Activated CD8-positive, alpha-beta T cell treated with anti-CD3 and anti-CD28 coated beads for 36 hours (primary cell): ENCODE measurements around the gene SHROOM2. TPM values are rescaled to one million over a fixed set of nuclear protein-coding genes. Genes with fewer than 3 reads are reported as not detected.

Experiments used
- ATAC-seq: fragments of 200-7000 bp; cut with Tn5 transposase; one replicate; pipeline ENCODE4 v1.10.0; 2021; ENCODE audit warnings: mild to moderate bottlenecking, moderate library complexity
- CTCF ChIA-PET: fragments of 350-600 bp; sonication (Branson Sonifier 250); formaldehyde crosslinking; loops from one replicate; lab custom pipeline; 2021; ENCODE audit warnings: antibody characterized with exemption; lab: Charles Lee
- POLR2A ChIA-PET: fragments of 350-600 bp; sonication (Branson Sonifier 250); formaldehyde crosslinking; loops from one replicate; lab custom pipeline; 2021; ENCODE audit warnings: antibody characterized with exemption; lab: Charles Lee
- DNase-seq: peaks from one replicate; pipeline ENCODE4 v3.0.0-alpha.2; 2020
- H3K27ac Mint-ChIP-seq: one replicate; pipeline ENCODE4 v1.8.0; 2021; ENCODE audit warnings: mild to moderate bottlenecking, mixed read lengths
- H3K27me3 Mint-ChIP-seq: one replicate; pipeline ENCODE4 v1.8.0; 2021; ENCODE audit warnings: mixed read lengths
- H3K36me3 Mint-ChIP-seq: one replicate; pipeline ENCODE4 v1.8.0; 2021; ENCODE audit warnings: low read depth, mixed read lengths
- H3K4me1 Mint-ChIP-seq: one replicate; pipeline ENCODE4 v1.8.0; 2021; ENCODE audit warnings: low read depth, mixed read lengths
- H3K4me3 Mint-ChIP-seq: one replicate; pipeline ENCODE4 v1.8.0; 2021; ENCODE audit warnings: mild to moderate bottlenecking, moderate library complexity, mixed read lengths
- H3K9me3 Mint-ChIP-seq: one replicate; pipeline ENCODE4 v1.8.0; 2021; ENCODE audit warnings: mixed read lengths
- intact Hi-C: fragments of 100-400 bp; cut with micrococcal nuclease; formaldehyde crosslinking; loops from one replicate; pipeline ENCODE4 v1.10.0; 2022
- total RNA-seq, 2 experiments: library from RNA; stranded (reverse); gene quantifications; one replicate each; pipeline ENCODE4 v1.2.3, GENCODE V29; 2021
- TF ChIP-seq, protein P1 (sequence below): fragments of 200-600 bp; IDR thresholded peaks from one replicate; pipeline ENCODE4 v1.8.0; 2022; ENCODE audit warnings: antibody characterized with exemption, mild to moderate bottlenecking

Gene SHROOM2
- total RNA-seq, 2 experiments from 2014 or later, result not detected

GRCh38 chrX:9746148-9746888, 39.9 kb upstream of the SHROOM2 start:
- Mint-ChIP-seq H3K4me1 (peaks cover 15% of the 10 kb centered on the region), H3K9me3 (peaks cover 4% of the 10 kb centered on the region), H3K36me3 (peaks cover 8% of the 10 kb centered on the region), H3K4me3 (no peak overlapping the region), H3K27me3 (no peaks in the 10 kb centered on the region), H3K27ac (no peak overlapping the region)
- DNase-seq, result no peak
- ATAC-seq, result no peak
- ChIA-PET CTCF (interaction anchor here (0.6 kb wide), 1 partner anchor 369 kb away, joined by 3 read pairs; no protein-coding TSS in a partner anchor), POLR2A (interaction anchor here (1.0 kb wide), 1 partner anchor 10 kb away, joined by 3 read pairs; no protein-coding TSS in a partner anchor)
- TF ChIP-seq, protein P1, sequence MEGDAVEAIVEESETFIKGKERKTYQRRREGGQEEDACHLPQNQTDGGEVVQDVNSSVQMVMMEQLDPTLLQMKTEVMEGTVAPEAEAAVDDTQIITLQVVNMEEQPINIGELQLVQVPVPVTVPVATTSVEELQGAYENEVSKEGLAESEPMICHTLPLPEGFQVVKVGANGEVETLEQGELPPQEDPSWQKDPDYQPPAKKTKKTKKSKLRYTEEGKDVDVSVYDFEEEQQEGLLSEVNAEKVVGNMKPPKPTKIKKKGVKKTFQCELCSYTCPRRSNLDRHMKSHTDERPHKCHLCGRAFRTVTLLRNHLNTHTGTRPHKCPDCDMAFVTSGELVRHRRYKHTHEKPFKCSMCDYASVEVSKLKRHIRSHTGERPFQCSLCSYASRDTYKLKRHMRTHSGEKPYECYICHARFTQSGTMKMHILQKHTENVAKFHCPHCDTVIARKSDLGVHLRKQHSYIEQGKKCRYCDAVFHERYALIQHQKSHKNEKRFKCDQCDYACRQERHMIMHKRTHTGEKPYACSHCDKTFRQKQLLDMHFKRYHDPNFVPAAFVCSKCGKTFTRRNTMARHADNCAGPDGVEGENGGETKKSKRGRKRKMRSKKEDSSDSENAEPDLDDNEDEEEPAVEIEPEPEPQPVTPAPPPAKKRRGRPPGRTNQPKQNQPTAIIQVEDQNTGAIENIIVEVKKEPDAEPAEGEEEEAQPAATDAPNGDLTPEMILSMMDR, result no peak
- intact Hi-C loops, result no loop called here

DNA sequence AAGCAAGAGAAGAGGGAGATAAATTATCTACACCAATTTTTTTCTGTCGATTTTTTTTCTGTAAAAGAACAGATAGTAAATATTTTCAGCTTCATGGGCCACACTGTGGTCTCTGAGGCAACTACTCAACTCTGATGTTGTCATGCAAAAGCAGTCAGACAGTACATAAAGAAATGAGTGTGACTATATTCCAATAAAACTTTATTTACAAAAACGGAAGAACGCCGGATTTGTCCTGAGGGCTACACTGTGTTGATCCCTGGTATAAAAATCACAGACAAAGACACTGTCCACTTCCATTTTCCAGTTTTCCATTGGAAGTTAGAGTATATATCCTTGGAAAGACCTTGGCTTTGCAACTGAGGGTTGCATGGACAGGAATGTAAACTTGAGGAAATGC, 38.6 kb upstream of the SHROOM2 start:
- ATAC-seq (no peak), DNase-seq (no peak)
- Mint-ChIP-seq H3K9me3 (peaks cover 4% of the 10 kb centered on the region), H3K4me3 (no peak overlapping the region), H3K27me3 (no peaks in the 10 kb centered on the region), H3K4me1 (peaks cover 15% of the 10 kb centered on the region), H3K36me3 (peaks cover 8% of the 10 kb centered on the region), H3K27ac (no peak overlapping the region)
- intact Hi-C loops, result no loop called here
- TF ChIP-seq, protein P1, result no peak
- POLR2A ChIA-PET, result no interaction called here
- CTCF ChIA-PET, result no interaction called here

DNA sequence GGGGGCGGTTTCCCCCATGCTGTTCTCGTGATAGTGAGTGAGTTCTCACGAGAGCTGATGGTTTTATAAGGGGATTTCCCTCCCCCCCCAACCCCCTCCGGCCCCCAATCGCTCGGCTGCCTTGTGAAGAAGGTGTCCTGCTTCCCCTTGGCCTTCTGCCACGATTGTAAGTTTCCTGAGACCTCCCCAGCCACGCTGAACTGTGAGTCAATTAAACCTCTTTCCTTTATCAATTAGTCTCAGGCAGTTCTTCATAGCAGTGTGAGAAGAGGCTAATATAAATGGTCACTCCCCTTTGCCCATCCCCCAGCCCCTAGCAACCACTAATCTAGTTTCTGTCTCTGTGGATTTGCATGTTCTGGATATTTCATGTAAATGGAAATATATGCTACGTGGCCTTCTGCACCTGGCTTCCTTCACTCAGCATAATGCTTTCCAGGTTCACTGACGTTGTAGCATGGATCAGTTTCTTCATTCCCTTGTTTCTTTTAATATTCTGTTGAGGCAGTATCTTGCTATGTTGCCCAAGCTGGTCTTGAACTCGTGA, 37.0 kb upstream of the SHROOM2 start:
- Mint-ChIP-seq H3K36me3 (peaks cover 8% of the 10 kb centered on the region), H3K9me3 (peaks cover 4% of the 10 kb centered on the region), H3K4me3 (no peak overlapping the region), H3K4me1 (peaks cover 15% of the 10 kb centered on the region), H3K27ac (no peak overlapping the region), H3K27me3 (no peaks in the 10 kb centered on the region)
- DNase-seq (no peak), ATAC-seq (no peak)
- intact Hi-C loops, result no loop called here
- TF ChIP-seq, protein P1, result no peak
- ChIA-PET CTCF (no interaction called here), POLR2A (no interaction called here)

DNA sequence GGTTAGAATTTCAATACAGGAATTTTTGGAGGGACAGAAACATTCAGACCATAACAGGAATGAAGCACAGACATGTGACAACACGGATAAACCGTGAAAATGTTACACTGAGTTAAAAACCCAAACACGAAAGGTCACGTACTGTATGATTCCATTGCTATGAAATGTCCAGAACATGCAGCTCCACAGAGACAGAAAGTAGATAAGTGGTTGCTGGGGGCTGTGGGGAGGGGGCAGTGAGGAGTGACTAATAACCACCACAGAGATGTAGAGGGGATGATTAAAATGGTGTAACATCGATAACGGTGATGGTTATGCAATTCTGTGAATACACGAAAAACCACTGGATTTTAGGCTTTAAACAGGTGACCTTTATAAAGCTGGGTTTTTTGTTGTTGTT, 28.9 kb upstream of the SHROOM2 start:
- Mint-ChIP-seq H3K4me3 (no peak overlapping the region), H3K4me1 (no peaks in the 10 kb centered on the region), H3K27ac (no peak overlapping the region), H3K36me3 (no peaks in the 10 kb centered on the region), H3K9me3 (peaks cover 1% of the 10 kb centered on the region), H3K27me3 (peaks cover 3% of the 10 kb centered on the region)
- intact Hi-C loops, result no loop called here
- POLR2A ChIA-PET, result no interaction called here
- ATAC-seq (no peak), DNase-seq (no peak)
- TF ChIP-seq, protein P1, result no peak
- CTCF ChIA-PET, result no interaction called here

DNA sequence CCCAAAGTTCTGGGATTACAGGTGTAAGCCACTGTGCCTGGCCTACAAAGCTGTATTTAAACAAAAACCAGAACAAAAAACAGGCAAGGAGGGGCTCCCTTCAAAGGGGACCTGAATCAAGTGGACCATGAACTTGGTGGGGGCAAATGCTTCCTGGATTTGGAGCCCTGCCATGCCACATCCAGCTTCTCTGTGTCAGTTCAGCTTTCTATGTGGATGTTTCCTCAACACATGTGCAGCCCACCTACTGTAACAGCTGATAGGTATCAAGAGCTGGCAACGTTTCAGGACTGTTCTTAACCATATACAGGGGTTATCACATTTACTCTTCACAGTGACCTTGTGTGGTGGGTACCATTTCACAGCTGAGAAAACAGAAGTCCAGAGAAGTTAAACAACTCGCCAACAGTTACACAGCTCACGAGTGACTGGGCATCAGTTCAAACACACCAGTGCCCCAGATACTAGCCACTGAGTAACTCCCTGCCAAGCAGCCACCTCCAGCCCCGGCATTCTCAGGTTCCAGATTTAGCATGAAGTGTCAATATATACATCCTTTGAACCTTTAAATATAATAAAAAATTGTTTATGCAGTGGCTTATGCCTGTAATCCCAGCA, 28.1 kb upstream of the SHROOM2 start:
- ChIA-PET CTCF (no interaction called here), POLR2A (interaction anchor here (0.6 kb wide), 1 partner anchor 465 kb away, joined by 5 read pairs; no protein-coding TSS in a partner anchor)
- no peaks in the 10 kb centered on the region for H3K36me3 Mint-ChIP-seq
- H3K9me3 Mint-ChIP-seq, result peaks cover 1% of the 10 kb centered on the region
- ATAC-seq (no peak), DNase-seq (no peak)
- TF ChIP-seq, protein P1, result no peak
- no peak overlapping the region for H3K27ac Mint-ChIP-seq
- H3K27me3 Mint-ChIP-seq, result peaks cover 3% of the 10 kb centered on the region
- H3K4me3 Mint-ChIP-seq, result no peak overlapping the region
- H3K4me1 Mint-ChIP-seq, result no peaks in the 10 kb centered on the region
- intact Hi-C loops, result no loop called here
